BE2C (cell line): ENCODE results near the gene FAM107B.

Source experiments
- DNase-seq: peaks from one replicate; pipeline ENCODE4 v3.0.0-alpha.2; 2020
- H3K27me3 ChIP-seq: fragments of 250-450 bp; sonication (Bioruptor Pico); 2 replicates; pipeline ENCODE4 v1.5.1; 2020; ENCODE audit warnings: mild to moderate bottlenecking
- H3K36me3 ChIP-seq: fragments of 250-450 bp; sonication (Bioruptor Pico); 2 replicates; pipeline ENCODE4 v1.5.1; 2020; ENCODE audit warnings: mild to moderate bottlenecking
- H3K4me1 ChIP-seq: fragments of 250-450 bp; sonication (Bioruptor Pico); 2 replicates; pipeline ENCODE4 v1.5.1; 2020
- H3K4me3 ChIP-seq: 2 replicates; pipeline ENCODE4 v1.5.1; 2011; ENCODE audit warnings: low read depth, low read length
- H3K9me3 ChIP-seq: fragments of 250-450 bp; sonication (Bioruptor Pico); 2 replicates; pipeline ENCODE4 v1.5.1; 2020
- TF ChIP-seq, protein P1 (sequence below): IDR thresholded peaks from 2 replicates; pipeline ENCODE4 v1.5.1; 2012; ENCODE audit warnings: mild to moderate bottlenecking, low read depth, low read length

The FAM107B gene

DNA sequence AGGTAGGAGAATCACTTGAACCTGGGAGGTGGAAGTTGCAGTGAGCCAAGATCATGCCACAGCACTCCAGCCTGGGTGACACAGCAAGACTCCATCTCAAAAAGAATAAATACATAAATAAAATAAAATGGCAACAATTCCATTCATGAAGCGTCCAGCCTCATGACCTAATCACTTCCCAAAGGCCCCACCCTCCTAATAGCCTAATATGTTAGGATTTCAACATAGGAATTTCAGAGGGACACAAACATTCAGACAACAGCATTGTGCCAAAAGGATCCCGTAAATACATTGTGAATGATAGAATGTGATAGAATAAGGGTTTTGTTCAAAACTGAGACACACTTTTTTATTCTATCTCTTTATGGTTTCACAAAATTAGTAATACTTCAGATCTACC lies 90.3 kb downstream of the FAM107B start:
- H3K4me3 ChIP-seq, result no peak overlapping the region
- no peaks in the 10 kb centered on the region for H3K27me3 ChIP-seq
- no peaks in the 10 kb centered on the region for H3K9me3 ChIP-seq
- H3K36me3 ChIP-seq, result no peaks in the 10 kb centered on the region
- DNase-seq, result no peak
- no peaks in the 10 kb centered on the region for H3K4me1 ChIP-seq
- TF ChIP-seq, protein P1, sequence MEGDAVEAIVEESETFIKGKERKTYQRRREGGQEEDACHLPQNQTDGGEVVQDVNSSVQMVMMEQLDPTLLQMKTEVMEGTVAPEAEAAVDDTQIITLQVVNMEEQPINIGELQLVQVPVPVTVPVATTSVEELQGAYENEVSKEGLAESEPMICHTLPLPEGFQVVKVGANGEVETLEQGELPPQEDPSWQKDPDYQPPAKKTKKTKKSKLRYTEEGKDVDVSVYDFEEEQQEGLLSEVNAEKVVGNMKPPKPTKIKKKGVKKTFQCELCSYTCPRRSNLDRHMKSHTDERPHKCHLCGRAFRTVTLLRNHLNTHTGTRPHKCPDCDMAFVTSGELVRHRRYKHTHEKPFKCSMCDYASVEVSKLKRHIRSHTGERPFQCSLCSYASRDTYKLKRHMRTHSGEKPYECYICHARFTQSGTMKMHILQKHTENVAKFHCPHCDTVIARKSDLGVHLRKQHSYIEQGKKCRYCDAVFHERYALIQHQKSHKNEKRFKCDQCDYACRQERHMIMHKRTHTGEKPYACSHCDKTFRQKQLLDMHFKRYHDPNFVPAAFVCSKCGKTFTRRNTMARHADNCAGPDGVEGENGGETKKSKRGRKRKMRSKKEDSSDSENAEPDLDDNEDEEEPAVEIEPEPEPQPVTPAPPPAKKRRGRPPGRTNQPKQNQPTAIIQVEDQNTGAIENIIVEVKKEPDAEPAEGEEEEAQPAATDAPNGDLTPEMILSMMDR, result no peak

DNA sequence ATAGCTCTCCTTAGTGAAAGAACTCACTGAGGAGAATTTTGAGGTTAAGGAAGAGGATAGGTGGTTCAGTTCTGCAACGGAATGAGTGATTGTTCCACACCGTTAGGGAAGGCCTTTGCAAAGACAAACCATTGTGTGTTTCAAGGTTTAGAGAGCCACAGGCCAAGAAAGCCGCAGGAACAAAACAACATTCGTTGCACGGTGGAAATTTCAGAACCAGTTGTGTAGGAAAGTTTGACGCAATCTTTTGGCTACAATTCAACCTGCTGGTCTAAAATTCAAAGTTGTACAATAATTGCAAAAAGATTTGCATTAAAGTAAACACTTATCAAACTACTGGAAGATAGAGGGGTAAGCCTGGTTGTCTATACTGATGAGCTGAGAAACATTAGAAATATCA lies 91.4 kb downstream of the FAM107B start:
- TF ChIP-seq, protein P1, result no peak
- H3K27me3 ChIP-seq, result no peaks in the 10 kb centered on the region

GRCh38 chr10:14681802-14682201 lies 92.9 kb downstream of the FAM107B start:
- TF ChIP-seq, protein P1, result no peak
- no peaks in the 10 kb centered on the region for H3K9me3 ChIP-seq
- no peak overlapping the region for H3K4me3 ChIP-seq
- no peaks in the 10 kb centered on the region for H3K36me3 ChIP-seq
- H3K27me3 ChIP-seq, result no peaks in the 10 kb centered on the region
- no peak for DNase-seq
- H3K4me1 ChIP-seq, result no peaks in the 10 kb centered on the region

More for the DNA sequence above, 91.4 kb downstream of the FAM107B start:
- H3K9me3 ChIP-seq, result no peaks in the 10 kb centered on the region
- H3K4me1 ChIP-seq, result no peaks in the 10 kb centered on the region
- H3K4me3 ChIP-seq, result no peak overlapping the region
- no peak for DNase-seq
- no peaks in the 10 kb centered on the region for H3K36me3 ChIP-seq

DNA sequence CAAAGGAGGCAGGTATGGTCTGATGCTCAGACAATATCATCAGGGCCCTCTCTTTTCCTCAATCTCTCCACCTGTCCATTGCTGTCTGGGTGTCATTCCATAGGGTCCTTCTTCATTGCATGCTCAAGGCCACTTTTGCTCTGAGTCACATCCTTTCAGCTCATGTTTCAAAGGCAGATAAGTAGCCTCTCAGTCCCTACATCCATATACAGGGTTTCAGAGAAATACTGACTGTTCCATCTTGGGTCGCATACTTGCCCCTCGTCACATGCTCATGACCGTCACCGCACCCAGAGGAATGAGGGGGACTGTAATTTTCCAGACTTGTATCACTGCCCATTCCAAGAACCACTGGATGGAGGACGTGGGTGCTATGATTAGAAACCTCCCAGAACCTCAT lies 93.4 kb downstream of the FAM107B start:
- Histone ChIP-seq H3K9me3 (no peaks in the 10 kb centered on the region), H3K4me3 (no peak overlapping the region), H3K36me3 (no peaks in the 10 kb centered on the region), H3K4me1 (no peaks in the 10 kb centered on the region), H3K27me3 (no peaks in the 10 kb centered on the region)
- DNase-seq, result no peak
- TF ChIP-seq, protein P1, result no peak

DNA sequence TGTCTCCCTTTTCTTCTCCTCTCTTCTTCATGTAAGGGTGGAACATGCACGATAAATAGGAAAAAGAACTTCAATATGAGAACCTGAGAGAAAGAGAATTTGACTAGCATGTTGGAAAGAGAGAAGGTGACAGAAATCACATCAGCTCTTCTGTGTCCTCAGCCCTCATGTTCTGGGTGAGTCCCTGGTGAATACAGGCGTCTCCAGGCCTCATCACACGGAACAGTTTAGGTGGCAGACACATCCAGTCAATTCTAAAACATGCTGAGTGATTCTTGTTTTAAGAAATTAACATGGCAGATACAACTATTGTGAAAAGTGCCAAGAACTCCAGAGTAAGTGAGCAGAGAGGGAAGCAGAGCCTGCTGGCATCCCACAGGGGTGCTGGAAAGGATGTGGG lies 96.1 kb downstream of the FAM107B start:
- Histone ChIP-seq H3K4me1 (peaks cover 9% of the 10 kb centered on the region), H3K27me3 (no peaks in the 10 kb centered on the region), H3K4me3 (no peak overlapping the region), H3K36me3 (no peaks in the 10 kb centered on the region), H3K9me3 (no peaks in the 10 kb centered on the region)
- TF ChIP-seq, protein P1, result no peak
- no peak for DNase-seq

GRCh38 chr10:14676732-14677131 lies 98.0 kb downstream of the FAM107B start:
- TF ChIP-seq, protein P1, result no peak
- no peak for DNase-seq
- Histone ChIP-seq H3K4me1 (peaks cover 24% of the 10 kb centered on the region), H3K27me3 (no peaks in the 10 kb centered on the region), H3K4me3 (no peak overlapping the region), H3K9me3 (no peaks in the 10 kb centered on the region), H3K36me3 (no peaks in the 10 kb centered on the region)
